RWPE1 (cell line): Measurements from ENCODE around the gene CD163.

Experiments used
- CTCF ChIA-PET: fragments of 350-600 bp; sonication (Branson Sonifier 250); formaldehyde crosslinking; extraction: SDS; loops from one replicate; lab custom pipeline; 2021; lab: Yijun Ruan, JAX
- POLR2A ChIA-PET: fragments of 400-600 bp; formaldehyde crosslinking; extraction: SDS; loops from one replicate; lab custom pipeline; 2020; ENCODE audit warnings: antibody characterized with exemption; ENCODE audit not compliant: low non-redundant PET; lab: Yijun Ruan, JAX
- DNase-seq: peaks from one replicate; pipeline ENCODE4 v3.0.0; 2012; ENCODE audit warnings: low spot score
- H3K27ac ChIP-seq: fragments of 450-650 bp; 2 replicates; pipeline ENCODE4 v1.5.1; 2017
- TF ChIP-seq, protein P1 (sequence below): fragments of 450-650 bp; conservative IDR thresholded peaks from 2 replicates; pipeline ENCODE4 v1.5.1; 2017; ENCODE audit warnings: low read depth, mild to moderate bottlenecking

The CD163 gene

DNA sequence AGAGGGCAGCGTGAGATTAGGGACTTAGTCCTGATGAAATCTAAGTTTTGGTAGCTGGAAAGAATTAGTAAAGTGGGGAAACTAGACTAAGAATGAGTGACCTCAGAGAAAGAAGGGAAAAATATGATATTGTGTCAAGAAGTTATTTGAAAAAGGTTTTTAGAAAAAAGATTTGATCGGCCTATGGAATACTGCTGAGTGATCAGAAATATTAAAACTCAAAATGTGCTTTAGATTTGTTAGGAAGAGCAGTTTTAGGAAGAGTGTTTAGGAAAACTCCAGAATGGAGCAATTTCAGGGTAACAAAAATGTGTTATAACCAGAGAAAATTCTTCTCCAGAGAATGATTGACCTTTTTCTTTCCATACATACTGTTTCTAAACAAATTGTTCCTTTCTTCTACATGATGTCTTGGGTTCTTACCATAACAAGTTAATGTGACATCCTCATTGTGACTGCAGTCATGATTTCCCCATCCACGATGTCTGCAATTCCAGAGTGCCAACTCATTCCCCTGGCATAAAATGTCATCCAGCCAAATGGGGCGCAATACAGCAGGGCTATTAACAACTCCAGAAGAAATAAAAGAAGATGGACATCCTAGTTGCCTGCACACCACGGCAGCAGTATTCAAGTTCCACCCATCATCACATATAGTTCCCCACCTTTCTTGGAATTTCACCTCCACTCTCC lies 71.4 kb downstream of the CD163 start:
- DNase-seq, result no peak
- TF ChIP-seq, protein P1, sequence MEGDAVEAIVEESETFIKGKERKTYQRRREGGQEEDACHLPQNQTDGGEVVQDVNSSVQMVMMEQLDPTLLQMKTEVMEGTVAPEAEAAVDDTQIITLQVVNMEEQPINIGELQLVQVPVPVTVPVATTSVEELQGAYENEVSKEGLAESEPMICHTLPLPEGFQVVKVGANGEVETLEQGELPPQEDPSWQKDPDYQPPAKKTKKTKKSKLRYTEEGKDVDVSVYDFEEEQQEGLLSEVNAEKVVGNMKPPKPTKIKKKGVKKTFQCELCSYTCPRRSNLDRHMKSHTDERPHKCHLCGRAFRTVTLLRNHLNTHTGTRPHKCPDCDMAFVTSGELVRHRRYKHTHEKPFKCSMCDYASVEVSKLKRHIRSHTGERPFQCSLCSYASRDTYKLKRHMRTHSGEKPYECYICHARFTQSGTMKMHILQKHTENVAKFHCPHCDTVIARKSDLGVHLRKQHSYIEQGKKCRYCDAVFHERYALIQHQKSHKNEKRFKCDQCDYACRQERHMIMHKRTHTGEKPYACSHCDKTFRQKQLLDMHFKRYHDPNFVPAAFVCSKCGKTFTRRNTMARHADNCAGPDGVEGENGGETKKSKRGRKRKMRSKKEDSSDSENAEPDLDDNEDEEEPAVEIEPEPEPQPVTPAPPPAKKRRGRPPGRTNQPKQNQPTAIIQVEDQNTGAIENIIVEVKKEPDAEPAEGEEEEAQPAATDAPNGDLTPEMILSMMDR, result no peak
- POLR2A ChIA-PET, result no interaction called here
- no peak overlapping the region for H3K27ac ChIP-seq
- CTCF ChIA-PET, result interaction anchor here (0.5 to 0.9 kb wide), 2 partner anchors 186 to 260 kb away, joined by 3 to 4 read pairs; no protein-coding TSS in a partner anchor
